Smooth muscle cell (in vitro differentiated cells): Measurements from ENCODE around the gene NUBPL. TPM values are rescaled to one million over a fixed set of nuclear protein-coding genes. Genes with fewer than 3 reads are reported as not detected.
A peak's percentile ranks its signal among the peaks of the same experiment; 100 is the strongest.

Experiments used
- DNase-seq: peaks from one replicate; lab custom pipeline; 2025; ENCODE audit not compliant: unreplicated experiment; lab: John Stamatoyannopoulos, UW
- H2AFZ ChIP-seq: fragments of 200-600 bp; sonication (generic); 2 replicates; pipeline ENCODE4 v1.6.0; 2016; ENCODE audit warnings: antibody characterized with exemption, low read depth, mild to moderate bottlenecking
- H3F3A ChIP-seq: fragments of 200-600 bp; sonication (generic); 2 replicates; pipeline ENCODE4 v1.6.0; 2017; ENCODE audit warnings: antibody characterized with exemption, low read depth
- H3K27ac ChIP-seq: fragments of 200-600 bp; sonication (generic); 2 replicates; pipeline ENCODE4 v1.5.1; 2016; ENCODE audit warnings: low read depth, mild to moderate bottlenecking
- H3K27me3 ChIP-seq: fragments of 200-600 bp; sonication (generic); 2 replicates; pipeline ENCODE4 v1.6.1; 2016; ENCODE audit warnings: low read depth, mild to moderate bottlenecking
- H3K36me3 ChIP-seq: fragments of 200-600 bp; sonication (generic); 2 replicates; pipeline ENCODE4 v1.5.1; 2016; ENCODE audit warnings: low read depth
- H3K4me1 ChIP-seq: fragments of 200-600 bp; sonication (generic); 2 replicates; pipeline ENCODE4 v1.5.1; 2016; ENCODE audit warnings: low read depth
- H3K4me2 ChIP-seq: fragments of 200-600 bp; sonication (generic); 2 replicates; pipeline ENCODE4 v1.6.0; 2016; ENCODE audit warnings: mild to moderate bottlenecking
- H3K4me3 ChIP-seq: fragments of 200-600 bp; sonication (generic); 2 replicates; pipeline ENCODE4 v1.5.1; 2016; ENCODE audit warnings: mild to moderate bottlenecking
- H3K79me2 ChIP-seq: fragments of 200-600 bp; sonication (generic); 2 replicates; pipeline ENCODE4 v1.6.0; 2016; ENCODE audit warnings: low read depth, mild to moderate bottlenecking
- H3K9ac ChIP-seq: fragments of 200-600 bp; sonication (generic); 2 replicates; pipeline ENCODE4 v1.6.0; 2016; ENCODE audit warnings: low read depth
- H3K9me3 ChIP-seq: fragments of 200-600 bp; sonication (generic); replicated peaks from 2 replicates; pipeline ENCODE4 v1.5.1; 2016; ENCODE audit warnings: low read depth
- H4K20me1 ChIP-seq: fragments of 200-600 bp; sonication (generic); 2 replicates; pipeline ENCODE4 v1.6.0; 2016; ENCODE audit warnings: low read depth
- CTCF ChIP-seq: fragments of 200-600 bp; sonication (generic); IDR thresholded peaks from 2 replicates; pipeline ENCODE4 v1.5.1; 2017; ENCODE audit warnings: borderline replicate concordance, mild to moderate bottlenecking, antibody characterized with exemption; ENCODE audit not compliant: insufficient read depth, poor library complexity, severe bottlenecking
- WGBS: methylation state at CpG from one replicate; pipeline ENCODE4 v1.1.7; 2016; ENCODE audit warnings: low lambda C conversion rate; 5-methylcytosine and 5-hydroxymethylcytosine counted together
- polyA plus RNA-seq: library from polyadenylated mRNA; unstranded; fragments of >200 nt; fragmentation: Nextera tagmentation; extraction: Ambion mirVana; gene quantifications from 2 replicates; pipeline ENCODE4 v1.2.1, GENCODE V29; 2016
- total RNA-seq: library from RNA; depleted of rRNA; stranded (reverse); fragments of >200 nt; gene quantifications from 2 replicates; pipeline ENCODE4 v1.2.3, GENCODE V29; 2014

NUBPL gene
- total and polyA plus RNA-seq, 2 experiments from 2014 or later: 9.1 to 11.7 TPM

- TF ChIP-seq CTCF: no peak
- H3F3A ChIP-seq: no peaks in the 10 kb centered on the region
- DNase-seq: no peak
- no peaks in the 10 kb centered on the region for H3K79me2 ChIP-seq
- H3K36me3 ChIP-seq: no peaks in the 10 kb centered on the region
- no peak overlapping the region for H3K9ac ChIP-seq
- H3K4me3 ChIP-seq: no peak overlapping the region
- H3K9me3 ChIP-seq: no peaks in the 10 kb centered on the region
- no peak overlapping the region for H2AFZ ChIP-seq
- no peaks in the 10 kb centered on the region for H3K4me1 ChIP-seq
- 69% methylated on average over 2 of the region's 2 CpGs for WGBS
- no peak overlapping the region for H3K4me2 ChIP-seq
- no peaks in the 10 kb centered on the region for H4K20me1 ChIP-seq
- no peak overlapping the region for H3K27ac ChIP-seq
- peaks cover 29% of the 10 kb centered on the region for H3K27me3 ChIP-seq
These were observed 10.6 kb upstream of the NUBPL start for GRCh38 chr14:31550589-31550988.

GRCh38 chr14:31556191-31556590 lies 5.0 kb upstream of the NUBPL start:
- H3K9ac ChIP-seq: no peak overlapping the region
- no peaks in the 10 kb centered on the region for H3K9me3 ChIP-seq
- H3K36me3 ChIP-seq: no peaks in the 10 kb centered on the region
- H3K79me2 ChIP-seq: no peaks in the 10 kb centered on the region
- no peak overlapping the region for H3K4me2 ChIP-seq
- WGBS: 55% methylated on average over 2 of the region's 2 CpGs
- no peak overlapping the region for H3K4me3 ChIP-seq
- no peak for TF ChIP-seq CTCF
- DNase-seq: no peak
- no peaks in the 10 kb centered on the region for H3F3A ChIP-seq
- H3K27ac ChIP-seq: no peak overlapping the region
- H4K20me1 ChIP-seq: no peaks in the 10 kb centered on the region
- H3K4me1 ChIP-seq: no peaks in the 10 kb centered on the region
- H2AFZ ChIP-seq: no peak overlapping the region
- H3K27me3 ChIP-seq: peaks cover 32% of the 10 kb centered on the region

- peaks cover 3% of the 10 kb centered on the region for H3K27me3 ChIP-seq
- DNase-seq: no peak
- H3K4me1 ChIP-seq: peaks cover 9% of the 10 kb centered on the region
- no peaks in the 10 kb centered on the region for H3F3A ChIP-seq
- WGBS: 97% methylated on average over 19 of the region's 21 CpGs
- no peaks in the 10 kb centered on the region for H3K9me3 ChIP-seq
- no peaks in the 10 kb centered on the region for H4K20me1 ChIP-seq
- H3K79me2 ChIP-seq: peaks cover 6% of the 10 kb centered on the region
- peak overlapping the region; percentile 97 for H2AFZ ChIP-seq
- no peak for TF ChIP-seq CTCF
- no peak overlapping the region for H3K9ac ChIP-seq
- no peak overlapping the region for H3K4me3 ChIP-seq
- no peak overlapping the region for H3K27ac ChIP-seq
- no peaks in the 10 kb centered on the region for H3K36me3 ChIP-seq
- H3K4me2 ChIP-seq: no peak overlapping the region
These were observed 1.3 kb upstream of the NUBPL start for GRCh38 chr14:31559939-31560338.

DNA sequence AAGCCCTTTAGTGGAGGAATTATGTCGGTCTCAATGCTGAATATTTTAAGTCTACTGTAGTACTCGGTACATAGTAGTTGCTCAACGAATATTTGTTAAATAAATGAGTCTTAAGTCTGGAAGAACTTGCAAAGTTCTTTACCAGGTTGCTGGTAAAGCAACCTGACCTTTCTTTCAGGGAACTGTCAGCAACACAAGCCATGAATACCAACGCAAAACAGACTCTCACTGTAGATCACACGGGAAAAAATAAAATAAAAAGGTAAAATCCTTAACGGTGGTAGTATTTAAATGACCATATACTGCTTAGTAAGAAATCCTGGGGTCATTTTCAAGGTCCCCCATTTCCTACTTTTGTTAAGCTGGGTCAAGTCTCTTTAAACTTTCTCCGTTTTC lies 447 bp upstream of the NUBPL start:
- no peak for TF ChIP-seq CTCF
- Histone ChIP-seq H3K79me2 (peaks cover 6% of the 10 kb centered on the region), H3K4me1 (peaks cover 9% of the 10 kb centered on the region), H3K27ac (peak overlapping the region; percentile 88), H2AFZ (peak overlapping the region; percentile 97), H3K9ac (peak overlapping the region; percentile 88), H3K4me3 (peak overlapping the region; percentile 90), H3K27me3 (peaks cover 3% of the 10 kb centered on the region), H3K4me2 (peak overlapping the region; percentile 92), H3K9me3 (no peaks in the 10 kb centered on the region), H4K20me1 (no peaks in the 10 kb centered on the region), H3F3A (no peaks in the 10 kb centered on the region), H3K36me3 (no peaks in the 10 kb centered on the region)
- WGBS: 48% methylated on average over 7 of the region's 7 CpGs
- DNase-seq: no peak
